HepG2 (cell line): ENCODE results near the gene OR13A1. TPM values are rescaled to one million over a fixed set of nuclear protein-coding genes. Genes with fewer than 3 reads are reported as not detected.

ENCODE experiments used
- ATAC-seq: fragments of 200-7000 bp; cut with Tn5 transposase; 3 replicates; pipeline ENCODE4 v1.9.1; 2020; ENCODE audit warnings: mild to moderate bottlenecking, moderate library complexity
- BruUV-seq: library from RNA; stranded (reverse); fragments of 400-500 nt; replicated peaks from 2 replicates; lab custom pipeline; 2021; lab: Mats Ljungman, UMichigan
- CTCF ChIA-PET: fragments of 300-600 bp; formaldehyde crosslinking; extraction: SDS; loops from one replicate; lab custom pipeline; 2021; ENCODE audit warnings: low total read pairs, inconsistent platforms, low intra/inter-chr PET ratio; lab: Yijun Ruan, JAX
- POLR2A ChIA-PET: fragments of 350-600 bp; sonication (Branson Sonifier 250); formaldehyde crosslinking; loops from one replicate; lab custom pipeline; 2020; ENCODE audit warnings: antibody characterized with exemption, inconsistent platforms; lab: Yijun Ruan, JAX
- DNase-seq: peaks from one replicate; pipeline ENCODE4 v3.0.0-alpha.2; 2015; ENCODE audit warnings: low spot score
- FAIRE-seq: peaks from 3 replicates; lab custom pipeline; 2011; peaks lifted over from hg19 to GRCh38; lab: Jason Lieb, UNC
- H2AFZ ChIP-seq: one replicate; pipeline ENCODE4 v1.6.1; 2011; ENCODE audit warnings: low read length, inconsistent platforms
- H3K27ac ChIP-seq: fragments of 300-600 bp; 3 replicates; pipeline ENCODE4 v1.8.0; 2011; ENCODE audit warnings: mixed run types, mild to moderate bottlenecking, mixed read lengths, low read length, inconsistent platforms; ENCODE audit not compliant: insufficient read depth; ENCODE audit errors: extremely low read length
- H3K27me3 ChIP-seq, 2 experiments: fragments of 200-600 bp in 1 of 2; 2 replicates in 1 of 2; 3 replicates in 1 of 2; pipeline versions ENCODE4 v1.6.0 to v1.8.0; 2011; ENCODE audit warnings: low read length in 2 of 2, mild to moderate bottlenecking in 2 of 2, moderate library complexity in 2 of 2, inconsistent platforms in 1 of 2; ENCODE audit not compliant: insufficient read depth in 2 of 2, control insufficient read depth in 1 of 2
- H3K36me3 ChIP-seq, 2 experiments: fragments of 200-600 bp in 1 of 2; replicated peaks in 1 of 2; 2 replicates in 1 of 2; 3 replicates in 1 of 2; pipeline versions ENCODE4 v1.5.1 to v1.8.0; 2011; ENCODE audit warnings: low read length in 2 of 2, inconsistent platforms in 1 of 2; ENCODE audit not compliant: insufficient read depth in 2 of 2, control insufficient read depth in 1 of 2
- H3K4me1 ChIP-seq: 2 replicates; pipeline ENCODE4 v1.5.1; 2012; ENCODE audit warnings: low read length, inconsistent platforms; ENCODE audit not compliant: insufficient read depth
- H3K4me2 ChIP-seq: 2 replicates; pipeline ENCODE4 v1.6.0; 2011; ENCODE audit warnings: low read depth, low read length, inconsistent platforms
- H3K4me3 ChIP-seq, 3 experiments: fragments of 200-600 bp in 1 of 3; sonication (generic), shearing (Covaris generic) in 1 of 3; replicated peaks in 1 of 3; 2 replicates each; pipeline ENCODE4 v1.5.1; 2011 to 2016; ENCODE audit warnings: low read length in 3 of 3, inconsistent platforms in 2 of 3, low read depth in 2 of 3, mild to moderate bottlenecking in 2 of 3, control low read depth in 1 of 3, mixed read lengths in 1 of 3; ENCODE audit not compliant: insufficient read depth in 1 of 3
- H3K79me2 ChIP-seq: one replicate; pipeline ENCODE4 v1.6.1; 2011; ENCODE audit warnings: low read length, inconsistent platforms; ENCODE audit not compliant: insufficient read depth
- H3K9ac ChIP-seq: 2 replicates; pipeline ENCODE4 v1.6.0; 2011; ENCODE audit warnings: mild to moderate bottlenecking, low read depth, low read length, inconsistent platforms; ENCODE audit not compliant: insufficient read depth
- H3K9me3 ChIP-seq: 2 replicates; pipeline ENCODE4 v1.5.1; 2012; ENCODE audit warnings: mild to moderate bottlenecking, low read length
- H4K20me1 ChIP-seq: 2 replicates; pipeline ENCODE4 v1.6.0; 2011; ENCODE audit warnings: inconsistent platforms, mild to moderate bottlenecking, low read length, moderate library complexity; ENCODE audit not compliant: insufficient read depth
- IKZF1 ChIP-seq: fragments of 450-650 bp; IDR thresholded peaks from 2 replicates; pipeline ENCODE4 v1.7.1; 2016
- PLRG1 ChIP-seq: fragments of 450-650 bp; conservative IDR thresholded peaks from 2 replicates; pipeline ENCODE4 v1.6.1; 2016
- STAG1 ChIP-seq: sonication (generic); formaldehyde crosslinking; IDR thresholded peaks from 2 replicates; pipeline ENCODE4 v1.4.0; 2020; ENCODE audit warnings: missing genetic modification reagents
- ZNF136 ChIP-seq: sonication (generic); formaldehyde crosslinking; IDR thresholded peaks from 2 replicates; pipeline ENCODE4 v1.8.1; 2022; ENCODE audit warnings: low read depth, mild to moderate bottlenecking, moderate library complexity, missing genetic modification reagents
- ZNF446 ChIP-seq: sonication (generic); formaldehyde crosslinking; IDR thresholded peaks from 2 replicates; pipeline ENCODE4 v1.5.0; 2020; ENCODE audit warnings: mild to moderate bottlenecking, missing genetic modification reagents
- ZNF749 ChIP-seq: sonication (generic); formaldehyde crosslinking; IDR thresholded peaks from 2 replicates; pipeline ENCODE4 v1.8.0; 2022; ENCODE audit warnings: mild to moderate bottlenecking, missing genetic modification reagents, moderate library complexity, borderline replicate concordance
- ZSCAN22 ChIP-seq: sonication (generic); formaldehyde crosslinking; IDR thresholded peaks from 2 replicates; pipeline ENCODE4 v1.4.0; 2020; ENCODE audit warnings: mild to moderate bottlenecking, missing genetic modification reagents
- in situ Hi-C: cut with HindIII; loops from 2 replicates; pipeline ENCODE4 v1.10.0; 2017; ENCODE audit warnings: low pct_unique_long_range_greater_than_20kb; ENCODE audit not compliant: extremely low pct_ligation_motif_present
- intact Hi-C: fragments of 100-400 bp; cut with micrococcal nuclease; formaldehyde crosslinking; loops from one replicate; pipeline ENCODE4 v1.10.0; 2022; ENCODE audit not compliant: unreplicated experiment
- polyA plus RNA-seq, 8 experiments: library from polyadenylated mRNA; depleted of rRNA in 3 of 8; stranded (reverse) in 7 of 8; unstranded in 1 of 8; fragments of >200 nt; fragmentation: Illumina TruSeq in 4 of 8; extraction: Trizol in 4 of 8; gene quantifications; 2 replicates each; pipeline versions ENCODE4 v1.2.1 to v1.2.3, GENCODE V29; 2011 to 2016; ENCODE audit warnings: low read depth in 4 of 8, missing spikeins in 1 of 8, mixed read lengths in 1 of 8; ENCODE audit not compliant: insufficient read depth in 1 of 8
- total RNA-seq, 5 experiments: library from RNA; depleted of rRNA; stranded (reverse); fragments of >200 nt; fragmentation: Illumina TruSeq; extraction: Trizol; gene quantifications; 2 replicates each; pipeline ENCODE4 v1.2.3, GENCODE V29; 2016; ENCODE audit warnings: low read depth in 1 of 5
- TF ChIP-seq, protein P1 (sequence below): sonication (generic); formaldehyde crosslinking; IDR thresholded peaks from 2 replicates; pipeline ENCODE4 v1.4.0; 2020; ENCODE audit warnings: missing genetic modification reagents; ENCODE audit errors: not compliant biosample characterization
- TF ChIP-seq, protein P2 (sequence below): sonication (generic); formaldehyde crosslinking; IDR thresholded peaks from 2 replicates; pipeline ENCODE4 v1.4.0; 2020; ENCODE audit warnings: missing genetic modification reagents, borderline replicate concordance
- TF ChIP-seq, protein P3 (sequence below): sonication (generic); formaldehyde crosslinking; IDR thresholded peaks from 2 replicates; pipeline ENCODE4 v1.4.0; 2020; ENCODE audit warnings: missing genetic modification reagents

Gene OR13A1
- total and polyA plus RNA-seq, 2 of the 13 experiments (the other 11 are each of a cell fraction or from before 2014, with no cell fraction given) = not detected

DNA sequence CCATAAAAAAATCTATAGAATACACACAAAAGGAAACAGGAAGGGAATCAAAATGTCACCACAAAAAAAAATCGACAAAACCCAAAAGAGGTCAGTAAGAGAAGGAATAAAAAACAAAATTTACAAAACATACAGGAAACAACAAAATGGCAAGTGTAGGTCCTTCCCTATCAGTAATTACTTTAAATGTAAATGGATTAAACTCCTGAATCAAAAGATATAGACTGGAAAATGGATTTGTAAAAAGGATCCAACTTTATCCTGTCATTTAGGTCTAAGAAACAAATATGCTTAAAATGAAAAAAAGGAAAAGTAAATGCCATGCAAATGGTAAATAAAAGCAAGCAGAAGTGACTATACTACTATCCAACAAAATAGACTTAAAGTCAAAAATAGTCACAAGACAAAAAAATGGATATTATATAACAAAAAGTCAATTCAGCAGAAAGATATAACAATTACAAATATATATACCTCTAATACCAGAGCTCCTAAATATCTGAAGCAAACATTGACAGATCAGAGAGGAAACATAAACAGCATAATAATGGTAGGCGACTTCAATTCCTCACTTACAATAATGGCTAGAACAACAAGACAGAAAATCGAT lies 2.0 kb downstream of the OR13A1 start (continued):
- TF ChIP-seq PLRG1 = no peak
- no peak for TF ChIP-seq ZNF749
- TF ChIP-seq ZNF136 (CRISPR knock-in tag) = no peak
- TF ChIP-seq, protein P1, sequence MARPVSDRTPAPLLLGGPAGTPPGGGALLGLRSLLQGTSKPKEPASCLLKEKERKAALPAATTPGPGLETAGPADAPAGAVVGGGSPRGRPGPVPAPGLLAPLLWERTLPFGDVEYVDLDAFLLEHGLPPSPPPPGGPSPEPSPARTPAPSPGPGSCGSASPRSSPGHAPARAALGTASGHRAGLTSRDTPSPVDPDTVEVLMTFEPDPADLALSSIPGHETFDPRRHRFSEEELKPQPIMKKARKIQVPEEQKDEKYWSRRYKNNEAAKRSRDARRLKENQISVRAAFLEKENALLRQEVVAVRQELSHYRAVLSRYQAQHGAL (CRISPR knock-in tag) = no peak
- no peak for TF ChIP-seq ZNF446
- TF ChIP-seq, protein P2, sequence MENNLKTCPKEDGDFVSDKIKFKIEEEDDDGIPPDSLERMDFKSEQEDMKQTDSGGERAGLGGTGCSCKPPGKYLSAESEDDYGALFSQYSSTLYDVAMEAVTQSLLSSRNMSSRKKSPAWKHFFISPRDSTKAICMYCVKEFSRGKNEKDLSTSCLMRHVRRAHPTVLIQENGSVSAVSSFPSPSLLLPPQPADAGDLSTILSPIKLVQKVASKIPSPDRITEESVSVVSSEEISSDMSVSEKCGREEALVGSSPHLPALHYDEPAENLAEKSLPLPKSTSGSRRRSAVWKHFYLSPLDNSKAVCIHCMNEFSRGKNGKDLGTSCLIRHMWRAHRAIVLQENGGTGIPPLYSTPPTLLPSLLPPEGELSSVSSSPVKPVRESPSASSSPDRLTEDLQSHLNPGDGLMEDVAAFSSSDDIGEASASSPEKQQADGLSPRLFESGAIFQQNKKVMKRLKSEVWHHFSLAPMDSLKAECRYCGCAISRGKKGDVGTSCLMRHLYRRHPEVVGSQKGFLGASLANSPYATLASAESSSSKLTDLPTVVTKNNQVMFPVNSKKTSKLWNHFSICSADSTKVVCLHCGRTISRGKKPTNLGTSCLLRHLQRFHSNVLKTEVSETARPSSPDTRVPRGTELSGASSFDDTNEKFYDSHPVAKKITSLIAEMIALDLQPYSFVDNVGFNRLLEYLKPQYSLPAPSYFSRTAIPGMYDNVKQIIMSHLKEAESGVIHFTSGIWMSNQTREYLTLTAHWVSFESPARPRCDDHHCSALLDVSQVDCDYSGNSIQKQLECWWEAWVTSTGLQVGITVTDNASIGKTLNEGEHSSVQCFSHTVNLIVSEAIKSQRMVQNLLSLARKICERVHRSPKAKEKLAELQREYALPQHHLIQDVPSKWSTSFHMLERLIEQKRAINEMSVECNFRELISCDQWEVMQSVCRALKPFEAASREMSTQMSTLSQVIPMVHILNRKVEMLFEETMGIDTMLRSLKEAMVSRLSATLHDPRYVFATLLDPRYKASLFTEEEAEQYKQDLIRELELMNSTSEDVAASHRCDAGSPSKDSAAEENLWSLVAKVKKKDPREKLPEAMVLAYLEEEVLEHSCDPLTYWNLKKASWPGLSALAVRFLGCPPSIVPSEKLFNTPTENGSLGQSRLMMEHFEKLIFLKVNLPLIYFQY (CRISPR knock-in tag) = no peak
- no peak for TF ChIP-seq ZSCAN22 (CRISPR knock-in tag)

DNA sequence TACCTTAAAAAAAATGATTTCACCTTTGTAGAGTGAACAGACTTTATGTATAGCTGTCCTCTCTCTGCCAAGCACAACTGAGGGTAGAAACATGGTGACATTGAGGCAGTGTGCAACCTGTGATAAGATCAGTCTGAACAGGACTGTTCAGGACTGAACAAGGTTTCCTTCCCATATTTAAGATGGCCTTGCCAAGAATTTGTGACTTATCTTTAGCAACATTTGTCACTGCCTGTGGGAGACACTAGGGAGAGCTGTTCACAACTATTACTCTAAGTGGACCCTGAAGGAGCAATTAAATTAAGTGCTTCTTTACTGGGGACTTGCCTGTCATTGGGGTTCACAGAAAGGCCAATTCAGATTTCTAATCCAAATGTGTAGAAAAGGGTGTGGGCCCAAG lies 6.7 kb downstream of the OR13A1 start:
- POLR2A ChIA-PET = no interaction called here
- TF ChIP-seq, protein P3, sequence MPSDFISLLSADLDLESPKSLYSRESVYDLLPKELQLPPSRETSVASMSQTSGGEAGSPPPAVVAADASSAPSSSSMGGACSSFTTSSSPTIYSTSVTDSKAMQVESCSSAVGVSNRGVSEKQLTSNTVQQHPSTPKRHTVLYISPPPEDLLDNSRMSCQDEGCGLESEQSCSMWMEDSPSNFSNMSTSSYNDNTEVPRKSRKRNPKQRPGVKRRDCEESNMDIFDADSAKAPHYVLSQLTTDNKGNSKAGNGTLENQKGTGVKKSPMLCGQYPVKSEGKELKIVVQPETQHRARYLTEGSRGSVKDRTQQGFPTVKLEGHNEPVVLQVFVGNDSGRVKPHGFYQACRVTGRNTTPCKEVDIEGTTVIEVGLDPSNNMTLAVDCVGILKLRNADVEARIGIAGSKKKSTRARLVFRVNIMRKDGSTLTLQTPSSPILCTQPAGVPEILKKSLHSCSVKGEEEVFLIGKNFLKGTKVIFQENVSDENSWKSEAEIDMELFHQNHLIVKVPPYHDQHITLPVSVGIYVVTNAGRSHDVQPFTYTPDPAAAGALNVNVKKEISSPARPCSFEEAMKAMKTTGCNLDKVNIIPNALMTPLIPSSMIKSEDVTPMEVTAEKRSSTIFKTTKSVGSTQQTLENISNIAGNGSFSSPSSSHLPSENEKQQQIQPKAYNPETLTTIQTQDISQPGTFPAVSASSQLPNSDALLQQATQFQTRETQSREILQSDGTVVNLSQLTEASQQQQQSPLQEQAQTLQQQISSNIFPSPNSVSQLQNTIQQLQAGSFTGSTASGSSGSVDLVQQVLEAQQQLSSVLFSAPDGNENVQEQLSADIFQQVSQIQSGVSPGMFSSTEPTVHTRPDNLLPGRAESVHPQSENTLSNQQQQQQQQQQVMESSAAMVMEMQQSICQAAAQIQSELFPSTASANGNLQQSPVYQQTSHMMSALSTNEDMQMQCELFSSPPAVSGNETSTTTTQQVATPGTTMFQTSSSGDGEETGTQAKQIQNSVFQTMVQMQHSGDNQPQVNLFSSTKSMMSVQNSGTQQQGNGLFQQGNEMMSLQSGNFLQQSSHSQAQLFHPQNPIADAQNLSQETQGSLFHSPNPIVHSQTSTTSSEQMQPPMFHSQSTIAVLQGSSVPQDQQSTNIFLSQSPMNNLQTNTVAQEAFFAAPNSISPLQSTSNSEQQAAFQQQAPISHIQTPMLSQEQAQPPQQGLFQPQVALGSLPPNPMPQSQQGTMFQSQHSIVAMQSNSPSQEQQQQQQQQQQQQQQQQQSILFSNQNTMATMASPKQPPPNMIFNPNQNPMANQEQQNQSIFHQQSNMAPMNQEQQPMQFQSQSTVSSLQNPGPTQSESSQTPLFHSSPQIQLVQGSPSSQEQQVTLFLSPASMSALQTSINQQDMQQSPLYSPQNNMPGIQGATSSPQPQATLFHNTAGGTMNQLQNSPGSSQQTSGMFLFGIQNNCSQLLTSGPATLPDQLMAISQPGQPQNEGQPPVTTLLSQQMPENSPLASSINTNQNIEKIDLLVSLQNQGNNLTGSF = no peak
- TF ChIP-seq IKZF1 (no peak), STAG1 (CRISPR knock-in tag) (peak; percentile 29; the same call in 1 of the 2 replicates)
- no peaks in the 10 kb centered on the region for H3K9me3 ChIP-seq
- H3K27me3 ChIP-seq = peaks cover 2 to 4% of the 10 kb centered on the region in 2 experiments; a peak in 3 of 5 replicates
- no peaks in the 10 kb centered on the region for H3K79me2 ChIP-seq
- H3K36me3 ChIP-seq = no peaks in the 10 kb centered on the region
- no peak overlapping the region for H3K4me3 ChIP-seq
- intact Hi-C loops (no loop called here), in situ Hi-C loops (no loop called here)
- BruUV-seq = no TSS peak
- ATAC-seq = no peak
- H4K20me1 ChIP-seq = no peaks in the 10 kb centered on the region
- H2AFZ ChIP-seq = no peak overlapping the region
- no peak for FAIRE-seq
- H3K9ac ChIP-seq = no peak overlapping the region
- CTCF ChIA-PET = no interaction called here
- DNase-seq = no peak
- H3K27ac ChIP-seq = no peak overlapping the region
- no peak overlapping the region for H3K4me2 ChIP-seq
- H3K4me1 ChIP-seq = no peaks in the 10 kb centered on the region
